Peyer's patch (tissue), 4 donors: ENCODE measurements around the gene PCAT7.
"Not testable (repeated sequence)": the region's sequence is repeated elsewhere in the genome, so short reads cannot be mapped to it uniquely, and the experiment has no call there.

ENCODE experiments used
- POLR2A ChIP-seq, 2 donors: fragments of 450-650 bp; IDR thresholded peaks; one replicate each; pipeline ENCODE4 v1.5.1; 2017; ENCODE audit warnings: antibody characterized with exemption in 2 of 2, mild to moderate bottlenecking in 2 of 2, moderate library complexity in 2 of 2
- TF ChIP-seq, protein P1 (sequence below), 6 experiments: fragments of 450-650 bp in 4 of 6; fragments of 200-600 bp in 2 of 6; sonication (generic) in 1 of 6; IDR thresholded peaks; one replicate each; pipeline ENCODE4 v1.5.1; 2017 to 2019; ENCODE audit warnings: antibody characterized with exemption in 6 of 6, mild to moderate bottlenecking in 3 of 6, moderate library complexity in 1 of 6

DNA sequence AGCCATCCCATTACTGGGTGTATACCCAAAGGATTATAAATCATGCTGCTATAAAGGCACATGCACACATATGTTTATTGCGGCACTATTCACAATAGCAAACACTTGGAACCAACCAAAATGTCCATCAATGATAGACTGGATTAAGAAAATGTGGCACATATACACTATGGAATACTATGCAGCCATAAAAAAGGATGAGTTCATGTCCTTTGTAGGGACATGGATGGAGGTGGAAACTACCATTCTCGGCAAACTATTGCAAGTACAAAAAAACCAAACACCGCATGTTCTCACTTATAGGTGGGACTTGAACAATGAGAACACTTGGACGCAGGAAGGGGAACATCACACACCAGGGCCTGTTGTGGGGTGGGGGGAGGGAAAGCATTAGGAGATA lies 48.5 kb upstream of the PCAT7 start:
- TF ChIP-seq, protein P1, sequence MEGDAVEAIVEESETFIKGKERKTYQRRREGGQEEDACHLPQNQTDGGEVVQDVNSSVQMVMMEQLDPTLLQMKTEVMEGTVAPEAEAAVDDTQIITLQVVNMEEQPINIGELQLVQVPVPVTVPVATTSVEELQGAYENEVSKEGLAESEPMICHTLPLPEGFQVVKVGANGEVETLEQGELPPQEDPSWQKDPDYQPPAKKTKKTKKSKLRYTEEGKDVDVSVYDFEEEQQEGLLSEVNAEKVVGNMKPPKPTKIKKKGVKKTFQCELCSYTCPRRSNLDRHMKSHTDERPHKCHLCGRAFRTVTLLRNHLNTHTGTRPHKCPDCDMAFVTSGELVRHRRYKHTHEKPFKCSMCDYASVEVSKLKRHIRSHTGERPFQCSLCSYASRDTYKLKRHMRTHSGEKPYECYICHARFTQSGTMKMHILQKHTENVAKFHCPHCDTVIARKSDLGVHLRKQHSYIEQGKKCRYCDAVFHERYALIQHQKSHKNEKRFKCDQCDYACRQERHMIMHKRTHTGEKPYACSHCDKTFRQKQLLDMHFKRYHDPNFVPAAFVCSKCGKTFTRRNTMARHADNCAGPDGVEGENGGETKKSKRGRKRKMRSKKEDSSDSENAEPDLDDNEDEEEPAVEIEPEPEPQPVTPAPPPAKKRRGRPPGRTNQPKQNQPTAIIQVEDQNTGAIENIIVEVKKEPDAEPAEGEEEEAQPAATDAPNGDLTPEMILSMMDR (IDR thresholded peaks at IDR 0.05), result not testable (repeated sequence)
- not testable (repeated sequence) for TF ChIP-seq POLR2A (IDR thresholded peaks at IDR 0.05)
